KMS-11 (cell line): ENCODE measurements around the gene DBH.

ENCODE experiments used
- H2AFZ ChIP-seq: fragments of 200-600 bp; sonication (generic); 2 replicates; pipeline ENCODE4 v1.6.1; 2016; ENCODE audit warnings: antibody characterized with exemption, mixed run types, low read depth
- H3K27ac ChIP-seq: fragments of 200-600 bp; sonication (generic); 2 replicates; pipeline ENCODE4 v1.6.1; 2016; ENCODE audit warnings: mild to moderate bottlenecking, mixed run types
- H3K27me3 ChIP-seq: fragments of 200-600 bp; sonication (generic); 2 replicates; pipeline ENCODE4 v1.6.1; 2017; ENCODE audit warnings: mild to moderate bottlenecking, low read depth, mixed run types, moderate library complexity; ENCODE audit not compliant: insufficient read depth
- H3K36me3 ChIP-seq: fragments of 200-600 bp; sonication (generic); 2 replicates; pipeline ENCODE4 v1.6.1; 2017; ENCODE audit warnings: mild to moderate bottlenecking, mixed run types; ENCODE audit not compliant: insufficient read depth
- H3K4me1 ChIP-seq: fragments of 200-600 bp; sonication (generic); 2 replicates; pipeline ENCODE4 v1.6.1; 2016; ENCODE audit warnings: mild to moderate bottlenecking, low read depth, mixed run types; ENCODE audit not compliant: poor library complexity, severe bottlenecking
- H3K4me2 ChIP-seq: fragments of 200-600 bp; sonication (generic); 2 replicates; pipeline ENCODE4 v1.7.0; 2016; ENCODE audit warnings: mild to moderate bottlenecking, mixed run types
- H3K4me3 ChIP-seq: fragments of 200-600 bp; sonication (generic); IDR thresholded peaks from 2 replicates; pipeline ENCODE4 v1.6.1; 2017; ENCODE audit warnings: low read depth, low read length, mixed read lengths; ENCODE audit not compliant: insufficient read depth
- H3K79me2 ChIP-seq: fragments of 200-600 bp; sonication (generic); 2 replicates; pipeline ENCODE4 v1.6.1; 2016; ENCODE audit warnings: low read depth, mixed run types; ENCODE audit not compliant: insufficient read depth
- H3K9ac ChIP-seq: fragments of 200-600 bp; sonication (generic); 2 replicates; pipeline ENCODE4 v1.6.1; 2016; ENCODE audit warnings: mild to moderate bottlenecking, mixed run types
- H4K20me1 ChIP-seq: fragments of 200-600 bp; sonication (generic); 2 replicates; pipeline ENCODE4 v1.6.1; 2016; ENCODE audit warnings: mild to moderate bottlenecking, mixed run types; ENCODE audit not compliant: insufficient read depth
- TF ChIP-seq, protein P1 (sequence below): fragments of 200-600 bp; sonication (generic); conservative IDR thresholded peaks from 2 replicates; pipeline ENCODE4 v1.6.1; 2017; ENCODE audit warnings: low read depth, mild to moderate bottlenecking, antibody characterized with exemption, low read length, moderate library complexity, mixed read lengths

Gene DBH

DNA sequence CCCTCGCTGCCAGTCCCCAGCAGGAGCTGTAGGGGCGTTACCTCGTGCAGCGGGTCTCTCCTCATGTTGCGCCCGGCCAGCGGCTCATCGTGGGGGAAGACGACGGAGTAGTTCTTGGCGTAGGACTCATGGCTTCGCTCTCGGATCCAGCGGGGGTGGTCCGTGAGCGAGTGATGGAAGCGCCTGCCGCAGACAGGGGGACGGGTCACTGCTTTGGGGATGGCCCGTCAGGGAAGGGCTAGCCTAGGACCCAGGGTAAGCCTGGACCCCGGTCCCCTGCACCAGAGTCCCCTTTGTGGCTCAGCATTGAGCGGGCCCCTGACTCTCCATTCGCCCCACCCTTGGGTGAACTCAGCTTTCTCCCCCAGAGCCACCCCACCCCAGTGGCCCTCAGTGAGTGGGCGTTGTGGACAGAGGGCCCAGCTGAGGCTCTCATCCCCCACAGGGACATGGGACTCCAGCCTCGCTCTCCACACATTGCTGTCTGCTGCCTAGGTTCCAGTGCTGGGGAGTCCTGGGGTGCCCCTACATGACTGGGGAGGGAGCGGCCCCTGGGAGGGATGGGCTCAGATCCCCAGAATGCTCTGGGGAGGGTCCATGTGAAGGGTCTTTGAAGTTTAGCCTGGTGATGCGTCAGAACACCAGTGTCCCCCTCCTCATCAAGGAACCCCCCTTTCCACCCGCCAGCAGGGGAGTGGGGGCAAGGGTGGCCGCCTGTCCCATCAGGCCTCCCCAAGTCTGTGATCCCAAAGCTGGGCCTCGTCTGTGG, 72.3 kb downstream of the DBH start:
- Histone ChIP-seq H3K9ac (no peak overlapping the region), H3K27ac (no peak overlapping the region), H3K4me2 (no peak overlapping the region), H3K36me3 (no peaks in the 10 kb centered on the region), H2AFZ (no peak overlapping the region), H4K20me1 (no peaks in the 10 kb centered on the region), H3K79me2 (no peaks in the 10 kb centered on the region), H3K4me3 (no peak overlapping the region), H3K27me3 (peaks cover 66% of the 10 kb centered on the region), H3K4me1 (no peaks in the 10 kb centered on the region)
- TF ChIP-seq, protein P1, sequence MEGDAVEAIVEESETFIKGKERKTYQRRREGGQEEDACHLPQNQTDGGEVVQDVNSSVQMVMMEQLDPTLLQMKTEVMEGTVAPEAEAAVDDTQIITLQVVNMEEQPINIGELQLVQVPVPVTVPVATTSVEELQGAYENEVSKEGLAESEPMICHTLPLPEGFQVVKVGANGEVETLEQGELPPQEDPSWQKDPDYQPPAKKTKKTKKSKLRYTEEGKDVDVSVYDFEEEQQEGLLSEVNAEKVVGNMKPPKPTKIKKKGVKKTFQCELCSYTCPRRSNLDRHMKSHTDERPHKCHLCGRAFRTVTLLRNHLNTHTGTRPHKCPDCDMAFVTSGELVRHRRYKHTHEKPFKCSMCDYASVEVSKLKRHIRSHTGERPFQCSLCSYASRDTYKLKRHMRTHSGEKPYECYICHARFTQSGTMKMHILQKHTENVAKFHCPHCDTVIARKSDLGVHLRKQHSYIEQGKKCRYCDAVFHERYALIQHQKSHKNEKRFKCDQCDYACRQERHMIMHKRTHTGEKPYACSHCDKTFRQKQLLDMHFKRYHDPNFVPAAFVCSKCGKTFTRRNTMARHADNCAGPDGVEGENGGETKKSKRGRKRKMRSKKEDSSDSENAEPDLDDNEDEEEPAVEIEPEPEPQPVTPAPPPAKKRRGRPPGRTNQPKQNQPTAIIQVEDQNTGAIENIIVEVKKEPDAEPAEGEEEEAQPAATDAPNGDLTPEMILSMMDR, result no peak
